ENCODE results near the gene GRID1.
"Not testable (repeated sequence)": the region's sequence is repeated elsewhere in the genome, so short reads cannot be mapped to it uniquely, and the experiment has no call there.

GRID1 gene

GRCh38 chr10:86253091-86254072 is 113.2 kb downstream of the GRID1 start:
- no peak for DNase-seq (ENCODE audit: low spot score)

- no peak for DNase-seq (ENCODE audit: low spot score)
Observed at GRCh38 chr10:86252556-86252955, 114.0 kb downstream of the GRID1 start.

GRCh38 chr10:86252079-86252478 is 114.5 kb downstream of the GRID1 start:
- no peak for DNase-seq (ENCODE audit: low spot score)

GRCh38 chr10:86251426-86251825 is 115.2 kb downstream of the GRID1 start:
- DNase-seq (ENCODE audit: low spot score): no peak

- no peak for DNase-seq (ENCODE audit: low spot score)
Observed at GRCh38 chr10:86250399-86250798, 116.2 kb downstream of the GRID1 start.

- DNase-seq (ENCODE audit: low spot score): no peak
Observed at GRCh38 chr10:86249794-86250193, 116.8 kb downstream of the GRID1 start.

- no peak for DNase-seq (ENCODE audit: low spot score)
Observed at GRCh38 chr10:86248062-86248461, 118.5 kb downstream of the GRID1 start.

- DNase-seq (ENCODE audit: low spot score): no peak
Observed at GRCh38 chr10:86247588-86247987, 119.0 kb downstream of the GRID1 start.

GRCh38 chr10:86247073-86247472 is 119.5 kb downstream of the GRID1 start:
- no peak for DNase-seq (ENCODE audit: low spot score)

GRCh38 chr10:86246279-86246940 is 120.2 kb downstream of the GRID1 start:
- no peak for DNase-seq (ENCODE audit: low spot score)

- DNase-seq (ENCODE audit: low spot score): no peak
Observed at GRCh38 chr10:86245015-86245394, 121.6 kb downstream of the GRID1 start.

GRCh38 chr10:86244297-86245014 is 122.1 kb downstream of the GRID1 start:
- DNase-seq (ENCODE audit: low spot score): no peak

- DNase-seq (ENCODE audit: low spot score): no peak
Observed at GRCh38 chr10:86243651-86244155, 122.9 kb downstream of the GRID1 start.

GRCh38 chr10:86242761-86243160 is 123.8 kb downstream of the GRID1 start:
- no peak for DNase-seq (ENCODE audit: low spot score)

- not testable (repeated sequence) for DNase-seq (ENCODE audit: low spot score)
Observed at GRCh38 chr10:86238089-86238488, 128.5 kb downstream of the GRID1 start.

GRCh38 chr10:86234541-86235270 is 131.9 kb downstream of the GRID1 start:
- DNase-seq (ENCODE audit: low spot score): no peak

GRCh38 chr10:86234107-86234506 is 132.5 kb downstream of the GRID1 start:
- no peak for DNase-seq (ENCODE audit: low spot score)

GRCh38 chr10:86233131-86233530 is 133.5 kb downstream of the GRID1 start:
- DNase-seq (ENCODE audit: low spot score): no peak

- no peak for DNase-seq (ENCODE audit: low spot score)
Observed at GRCh38 chr10:86232644-86233043, 134.0 kb downstream of the GRID1 start.

GRCh38 chr10:86231796-86232560 is 134.6 kb downstream of the GRID1 start:
- no peak for DNase-seq (ENCODE audit: low spot score)

Data from AG08396 (cell line).